IPS DF 19.7 (cell line): Measurements from ENCODE around the gene FAAP24.
"Not testable (repeated sequence)": the region's sequence is repeated elsewhere in the genome, so short reads cannot be mapped to it uniquely, and the experiment has no call there.

Experiments
- DNase-seq: peaks from one replicate; pipeline ENCODE4 v3.0.0-alpha.2; 2013; ENCODE audit warnings: low read depth, low spot score

The FAAP24 gene

DNA sequence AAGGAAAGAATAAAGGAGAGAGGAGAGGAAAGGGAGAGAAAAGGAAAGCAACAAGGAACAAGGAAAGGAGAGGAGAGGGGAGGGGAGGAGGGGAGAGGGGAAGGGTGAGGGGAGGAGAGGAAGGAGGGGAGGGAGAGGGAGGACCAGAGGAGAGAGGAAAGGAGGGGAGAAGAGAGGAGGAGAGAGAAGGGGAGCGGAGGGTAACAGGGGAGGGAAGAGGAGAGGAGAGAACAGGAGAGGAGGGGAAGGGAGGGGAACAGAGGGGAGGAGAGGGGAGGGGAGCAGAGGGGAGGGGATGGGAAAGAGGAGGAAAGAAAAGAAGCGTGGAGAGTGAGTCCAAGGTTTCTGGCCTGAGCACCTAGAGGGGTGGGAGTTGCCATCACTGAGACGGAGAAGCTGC lies 26.7 kb downstream of the FAAP24 start:
- no peak for DNase-seq

DNA sequence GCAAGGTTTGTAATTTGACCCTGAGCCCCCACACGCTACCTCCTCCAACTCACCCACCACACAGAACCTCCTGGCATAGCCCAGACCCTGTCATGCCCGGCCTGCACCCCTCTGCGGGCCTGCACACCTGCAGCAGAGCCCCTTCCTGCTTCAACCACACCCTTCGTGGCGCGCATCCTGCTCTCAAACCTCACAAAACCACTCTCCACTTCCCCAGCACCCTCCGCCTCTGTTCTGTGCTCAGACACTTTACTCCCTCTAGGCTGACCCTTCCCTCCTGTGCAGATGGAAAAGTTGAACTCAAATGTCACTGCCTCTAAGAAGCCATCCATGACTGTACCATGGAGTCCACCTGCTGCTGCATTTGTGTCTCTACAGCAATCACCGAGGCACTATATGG lies 28.5 kb downstream of the FAAP24 start:
- DNase-seq: no peak

DNA sequence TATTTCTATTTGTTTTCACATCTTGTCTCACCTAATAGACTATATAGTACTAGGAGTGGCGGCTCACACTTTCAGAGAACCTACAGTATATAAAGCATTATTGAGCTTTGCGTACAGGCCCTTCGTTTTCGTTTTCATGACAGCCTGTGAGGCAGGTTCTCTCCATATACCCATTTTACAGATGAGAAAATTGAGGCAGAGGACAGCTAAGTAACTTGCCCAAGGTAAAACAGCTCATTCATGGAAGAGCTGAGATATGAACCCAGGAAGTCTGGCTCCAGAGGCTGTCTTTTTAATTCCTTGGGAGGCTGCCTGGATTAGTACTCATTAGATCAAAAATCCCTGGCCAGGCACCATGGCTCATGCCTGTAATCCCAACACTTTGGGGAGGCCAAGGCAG lies 28.9 kb downstream of the FAAP24 start:
- DNase-seq: no peak

DNA sequence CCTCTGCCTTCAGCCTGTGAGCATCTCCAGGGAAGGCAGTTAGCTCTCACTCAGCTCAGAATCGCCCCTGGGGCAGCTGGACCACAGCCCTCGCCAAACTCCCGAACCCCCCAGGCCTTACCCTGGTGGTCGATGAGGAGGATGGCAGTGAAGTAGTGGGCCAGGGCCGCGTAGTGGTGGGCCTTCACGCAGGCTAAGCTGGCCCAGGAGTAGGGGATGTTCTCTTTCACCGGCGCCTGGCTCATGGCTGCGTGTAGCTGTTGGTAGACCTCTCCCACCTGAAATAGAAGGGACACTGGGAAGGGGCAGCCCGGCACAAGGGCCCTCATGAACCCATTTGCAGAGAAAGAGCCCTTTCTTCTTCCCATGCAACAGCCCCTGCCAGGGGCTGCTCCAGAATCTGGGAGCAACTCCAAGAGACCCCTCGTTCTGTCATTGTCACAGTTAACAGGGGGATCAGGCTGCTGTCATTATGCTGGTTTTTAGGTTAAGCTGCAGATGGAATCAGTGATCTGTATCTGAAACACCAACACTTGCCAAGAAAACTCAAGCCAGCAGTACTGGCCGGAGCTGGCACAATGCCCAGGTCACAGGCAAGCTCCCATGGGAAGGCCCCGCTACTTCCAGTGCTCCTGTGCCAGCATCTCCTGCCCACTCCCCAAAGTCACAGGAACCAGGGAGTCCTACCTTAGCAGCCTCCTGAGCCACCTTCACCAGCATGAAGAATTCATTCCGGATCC lies 30.3 kb downstream of the FAAP24 start:
- not testable (repeated sequence) for DNase-seq

DNA sequence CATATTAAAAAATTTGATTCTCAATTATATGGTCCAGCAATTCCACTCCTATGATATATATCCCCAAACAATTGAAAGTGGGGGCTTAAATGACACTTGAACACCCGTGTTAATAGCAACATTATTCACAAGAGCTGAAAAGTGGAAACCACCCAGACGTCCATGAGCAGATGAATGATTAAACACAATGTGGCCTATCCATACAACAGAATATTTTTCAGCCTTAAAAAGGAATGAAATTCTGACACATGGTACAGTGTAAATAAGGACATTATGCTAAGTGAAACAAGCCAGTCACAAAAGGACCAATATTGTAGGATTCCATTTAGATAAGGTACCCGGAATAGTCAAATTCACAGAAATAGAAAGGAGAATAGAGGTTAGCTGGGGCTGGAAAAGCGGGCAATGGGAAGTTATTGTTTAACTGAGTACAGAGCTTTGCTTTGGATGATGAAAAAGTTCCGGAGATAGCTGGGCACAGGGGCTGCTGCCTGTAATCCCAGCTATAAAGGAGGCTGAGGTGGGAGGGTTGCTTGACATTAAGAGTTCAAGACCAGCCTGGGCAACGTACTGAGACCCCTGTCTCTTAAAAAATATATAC lies 31.5 kb downstream of the FAAP24 start:
- DNase-seq: not testable (repeated sequence)

DNA sequence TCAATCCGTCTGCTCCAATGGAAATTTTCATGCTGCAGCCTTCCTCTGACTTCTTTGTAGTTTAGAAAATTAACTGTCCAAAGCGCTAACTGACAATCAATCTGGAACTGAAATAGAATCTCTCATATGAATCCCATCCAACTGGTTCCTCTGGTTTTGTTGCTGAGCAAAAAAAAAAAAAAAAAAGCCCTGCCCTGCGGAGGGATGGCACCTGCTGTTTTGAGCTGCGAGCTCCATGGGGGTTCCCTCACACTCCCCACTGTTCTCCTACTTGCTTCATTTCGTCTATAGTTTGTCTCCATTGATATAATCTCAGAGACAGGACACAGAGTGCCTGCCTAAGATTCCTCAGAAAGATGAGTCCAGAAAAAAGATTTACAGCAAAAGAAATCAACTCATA lies 33.4 kb downstream of the FAAP24 start:
- no peak for DNase-seq

DNA sequence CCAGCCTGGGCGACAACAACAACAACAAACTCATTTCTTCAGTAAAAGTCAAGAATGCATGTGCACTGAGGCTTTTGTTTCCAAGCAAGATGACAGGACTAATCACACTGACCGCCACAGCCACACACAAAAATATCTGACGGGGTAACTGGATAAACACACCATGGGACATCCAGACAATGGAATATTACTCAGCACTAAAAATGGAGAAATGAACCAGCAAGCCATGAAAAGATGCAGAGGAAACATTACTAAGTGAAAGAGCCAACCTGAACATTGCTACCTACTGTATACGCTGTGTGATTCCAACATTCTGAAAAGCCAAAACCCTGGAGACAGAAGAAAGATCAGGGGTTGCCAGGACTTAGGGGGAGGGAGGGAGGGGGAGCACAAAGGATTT lies 36.7 kb downstream of the FAAP24 start:
- DNase-seq: no peak

DNA sequence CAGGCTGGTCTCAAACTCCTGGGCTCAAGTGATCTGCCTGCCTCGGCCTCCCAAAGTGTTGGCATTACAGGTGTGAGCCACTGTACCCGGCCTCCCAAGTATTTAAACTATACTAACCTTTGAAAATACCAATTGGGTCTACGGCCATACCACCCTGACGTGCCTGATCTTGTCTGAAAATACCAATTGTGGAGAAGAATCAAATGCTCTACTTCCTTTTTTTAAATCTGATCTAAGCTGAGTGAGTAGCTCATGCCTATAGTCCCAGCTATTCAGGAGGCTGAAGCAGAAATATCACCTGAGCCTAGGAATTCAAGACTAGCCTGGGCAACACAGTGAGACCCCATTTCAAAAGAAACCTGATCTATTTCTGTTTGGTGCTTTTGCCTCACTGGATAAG lies 38.8 kb downstream of the FAAP24 start:
- DNase-seq: not testable (repeated sequence)

DNA sequence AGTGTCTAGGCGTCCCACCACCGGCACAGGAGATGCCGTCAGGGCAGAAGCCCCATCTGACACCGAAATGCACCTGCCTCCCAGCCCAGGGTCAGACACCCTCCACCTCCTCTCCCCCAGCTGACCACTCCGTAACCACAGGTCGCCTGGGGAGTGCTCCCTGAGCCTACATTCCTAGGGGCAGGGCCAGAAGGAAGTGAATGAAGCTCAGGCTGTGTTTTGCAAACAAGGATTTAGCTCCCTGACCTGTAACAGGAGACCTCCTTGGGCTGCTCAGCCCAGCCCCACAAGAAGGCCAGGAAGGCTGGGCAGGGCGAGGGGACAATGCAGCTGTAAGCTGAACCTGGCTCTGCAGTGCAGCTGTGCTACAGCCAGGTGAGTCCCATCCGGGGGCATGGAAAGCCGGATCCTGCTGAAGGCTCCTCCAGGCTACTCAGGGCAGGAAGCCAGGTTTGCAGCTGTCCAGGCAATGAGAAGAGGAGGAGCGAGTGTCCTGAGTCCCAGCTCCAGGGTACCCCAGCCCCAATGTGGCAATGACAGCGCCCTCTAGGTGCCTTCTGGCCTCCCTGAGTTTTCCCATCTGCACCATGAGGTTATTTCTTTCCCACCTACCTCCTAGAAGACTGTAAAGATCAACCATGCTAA lies 50.6 kb downstream of the FAAP24 start:
- DNase-seq: peak; percentile 90

DNA sequence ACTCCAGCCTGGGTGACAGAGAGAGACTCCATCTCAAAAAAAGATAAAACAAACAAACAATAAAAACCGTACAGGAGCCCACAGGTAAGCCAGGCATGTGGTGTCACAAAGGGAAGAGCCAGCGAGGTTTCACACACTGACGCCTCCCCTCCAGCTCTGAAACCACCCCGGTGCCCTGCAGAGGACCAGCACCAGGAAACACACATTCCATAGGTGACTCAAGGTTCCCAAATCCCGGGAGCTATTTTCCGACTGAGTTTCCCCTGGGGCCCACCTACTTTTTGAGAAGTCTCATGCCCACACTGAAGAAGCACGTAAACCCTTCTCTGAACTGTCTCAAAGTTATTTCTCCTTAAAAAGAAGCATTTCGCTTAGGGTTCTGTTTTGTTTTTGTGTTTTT lies 52.4 kb downstream of the FAAP24 start:
- DNase-seq: no peak

DNA sequence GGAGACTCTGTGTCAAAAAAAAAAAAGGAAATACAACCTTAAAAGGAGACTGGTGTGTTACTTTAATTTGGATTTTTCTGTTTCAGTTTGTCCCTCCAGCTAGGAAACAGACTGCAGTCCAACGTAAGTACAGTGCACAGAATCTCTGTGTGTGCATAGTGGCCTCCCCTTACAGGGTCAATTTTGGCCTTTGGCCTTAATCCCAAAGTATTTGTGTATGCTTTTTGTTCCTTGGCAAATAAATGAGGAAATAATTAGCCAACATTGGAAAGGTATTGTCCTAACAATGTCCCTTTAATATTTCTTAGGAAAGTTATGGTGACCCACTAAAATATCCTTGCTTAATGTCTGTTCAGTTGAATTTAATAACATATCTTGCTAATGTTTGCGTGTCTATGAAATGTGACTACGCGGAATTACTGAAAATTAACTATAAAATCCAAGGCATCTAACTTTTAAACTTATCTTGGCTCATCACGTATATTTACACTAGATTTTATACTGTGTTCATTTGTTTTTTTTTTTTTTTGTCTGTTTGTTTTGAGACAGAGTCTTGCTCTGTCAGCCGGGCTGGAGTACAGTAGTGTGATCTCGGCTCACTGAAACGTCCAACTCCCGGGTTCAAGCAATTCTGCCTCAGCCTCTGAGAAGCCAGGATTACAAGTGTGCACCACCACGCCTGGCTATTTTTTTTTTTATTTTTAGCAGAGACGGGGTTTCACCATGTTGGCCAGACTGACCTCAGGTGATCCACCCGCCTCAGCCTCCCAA lies 53.6 kb downstream of the FAAP24 start:
- DNase-seq: not testable (repeated sequence)

DNA sequence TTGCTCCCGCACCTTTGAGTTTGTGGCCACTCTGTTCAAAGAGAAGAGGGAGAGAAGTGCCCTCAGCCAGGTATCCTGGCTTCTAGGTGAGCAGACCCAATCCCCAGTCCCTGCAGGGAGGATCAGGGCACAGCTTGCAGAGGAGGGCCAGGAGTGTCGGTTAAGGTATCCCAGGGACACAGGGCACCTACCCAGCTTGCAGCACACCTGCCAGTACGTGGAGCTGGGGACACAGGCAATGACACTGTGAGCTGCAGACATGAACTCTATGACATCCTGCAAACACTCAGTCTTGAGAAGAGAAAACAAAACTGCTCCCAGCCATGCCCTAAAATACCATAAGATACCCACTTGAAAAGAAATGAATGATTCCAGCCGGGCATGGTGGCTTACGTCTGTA lies 54.6 kb downstream of the FAAP24 start:
- not testable (repeated sequence) for DNase-seq
